Fibroblast of lung (primary cell): ENCODE data around the gene TFDP2.

ENCODE experiments used
- EZH2 ChIP-seq: IDR thresholded peaks from 2 replicates; pipeline ENCODE4 v1.5.1; 2012; ENCODE audit warnings: low read length, control low read depth, mild to moderate bottlenecking; ENCODE audit errors: missing control alignments
- TF ChIP-seq, protein P1 (sequence below), 2 donors: IDR thresholded peaks in 1 of 2; conservative IDR thresholded peaks in 1 of 2; 1 replicate in 1 of 2; 2 replicates in 1 of 2; pipeline ENCODE4 v1.5.1; 2011 to 2012; ENCODE audit warnings: low read length in 2 of 2, control low read depth in 1 of 2, inconsistent platforms in 1 of 2, low read depth in 1 of 2, mild to moderate bottlenecking in 1 of 2

DNA sequence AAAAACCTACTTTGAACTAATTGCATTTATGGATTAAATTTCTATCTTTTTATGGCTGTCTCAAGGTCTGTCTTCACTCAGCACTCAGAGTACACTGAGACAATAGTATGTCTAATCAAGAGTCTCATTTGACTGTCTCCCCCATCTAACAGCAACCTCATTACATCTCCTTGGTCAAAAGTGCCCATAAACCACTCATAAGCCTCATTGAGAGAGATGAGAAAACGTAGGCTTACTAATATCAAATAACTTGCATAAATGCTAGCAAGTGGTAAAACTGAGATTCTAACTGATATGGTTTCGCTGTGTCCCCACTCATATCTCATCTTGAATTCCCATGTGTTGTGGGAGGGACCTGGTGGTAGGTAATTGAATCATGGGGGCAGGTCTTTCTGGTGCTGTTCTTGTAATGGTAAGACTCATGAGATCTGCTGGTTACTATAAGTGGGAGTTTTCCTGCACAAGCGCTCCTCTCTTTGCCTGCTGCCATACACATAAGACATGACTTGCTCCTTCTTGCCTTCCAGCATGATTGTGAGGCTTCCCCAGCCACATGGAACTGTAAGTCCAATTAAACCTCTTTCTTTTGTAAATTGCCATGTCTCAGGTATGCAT is 113.9 kb downstream of the TFDP2 start:
- TF ChIP-seq, protein P1, sequence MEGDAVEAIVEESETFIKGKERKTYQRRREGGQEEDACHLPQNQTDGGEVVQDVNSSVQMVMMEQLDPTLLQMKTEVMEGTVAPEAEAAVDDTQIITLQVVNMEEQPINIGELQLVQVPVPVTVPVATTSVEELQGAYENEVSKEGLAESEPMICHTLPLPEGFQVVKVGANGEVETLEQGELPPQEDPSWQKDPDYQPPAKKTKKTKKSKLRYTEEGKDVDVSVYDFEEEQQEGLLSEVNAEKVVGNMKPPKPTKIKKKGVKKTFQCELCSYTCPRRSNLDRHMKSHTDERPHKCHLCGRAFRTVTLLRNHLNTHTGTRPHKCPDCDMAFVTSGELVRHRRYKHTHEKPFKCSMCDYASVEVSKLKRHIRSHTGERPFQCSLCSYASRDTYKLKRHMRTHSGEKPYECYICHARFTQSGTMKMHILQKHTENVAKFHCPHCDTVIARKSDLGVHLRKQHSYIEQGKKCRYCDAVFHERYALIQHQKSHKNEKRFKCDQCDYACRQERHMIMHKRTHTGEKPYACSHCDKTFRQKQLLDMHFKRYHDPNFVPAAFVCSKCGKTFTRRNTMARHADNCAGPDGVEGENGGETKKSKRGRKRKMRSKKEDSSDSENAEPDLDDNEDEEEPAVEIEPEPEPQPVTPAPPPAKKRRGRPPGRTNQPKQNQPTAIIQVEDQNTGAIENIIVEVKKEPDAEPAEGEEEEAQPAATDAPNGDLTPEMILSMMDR (conservative IDR thresholded peaks at IDR 0.05 in 1 of 2, IDR thresholded peaks at IDR 0.05 in 1 of 2; ENCODE audit: low read depth in 1 of 2, low read length in 2 of 2): no peak
- TF ChIP-seq EZH2: no peak
